Subcutaneous adipose tissue (tissue), 4 donors: ENCODE measurements around the gene LUZP1. TPM values are rescaled to one million over a fixed set of nuclear protein-coding genes. Genes with fewer than 3 reads are reported as not detected.

ENCODE experiments used
- total RNA-seq, 4 donors: library from RNA; depleted of rRNA; stranded (reverse); fragments of >200 nt; gene quantifications; one replicate each; pipeline ENCODE4 v1.1.0, GENCODE V29; 2016
- TF ChIP-seq, protein P1 (sequence below): fragments of 450-650 bp; IDR thresholded peaks from one replicate; pipeline ENCODE4 v1.5.1; 2016; ENCODE audit warnings: low read depth, mild to moderate bottlenecking, control low read depth, antibody characterized with exemption, moderate library complexity

Gene LUZP1
- total RNA-seq, 4 donors from 2014 or later, result 23.3 to 30.3 (median 24.7) TPM

DNA sequence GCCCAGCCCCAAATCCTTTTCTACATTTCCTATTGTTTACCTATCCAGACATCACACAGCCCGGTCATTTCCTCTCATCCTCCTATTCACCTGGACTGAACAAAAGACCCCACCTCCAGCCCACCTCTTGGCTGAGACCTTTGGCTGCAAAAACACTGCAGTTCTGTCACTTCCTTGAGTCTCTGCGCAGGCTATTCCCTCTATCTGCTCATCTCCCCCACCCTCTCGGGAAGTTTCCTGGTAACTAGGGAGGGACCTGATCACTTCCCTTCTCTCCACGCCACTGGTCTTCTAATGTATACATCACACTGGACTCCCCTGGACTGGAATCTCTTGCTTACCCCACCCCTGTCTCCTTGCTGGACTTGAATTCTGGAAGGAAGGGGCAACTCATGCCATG lies 43.3 kb upstream of the LUZP1 start:
- TF ChIP-seq, protein P1, sequence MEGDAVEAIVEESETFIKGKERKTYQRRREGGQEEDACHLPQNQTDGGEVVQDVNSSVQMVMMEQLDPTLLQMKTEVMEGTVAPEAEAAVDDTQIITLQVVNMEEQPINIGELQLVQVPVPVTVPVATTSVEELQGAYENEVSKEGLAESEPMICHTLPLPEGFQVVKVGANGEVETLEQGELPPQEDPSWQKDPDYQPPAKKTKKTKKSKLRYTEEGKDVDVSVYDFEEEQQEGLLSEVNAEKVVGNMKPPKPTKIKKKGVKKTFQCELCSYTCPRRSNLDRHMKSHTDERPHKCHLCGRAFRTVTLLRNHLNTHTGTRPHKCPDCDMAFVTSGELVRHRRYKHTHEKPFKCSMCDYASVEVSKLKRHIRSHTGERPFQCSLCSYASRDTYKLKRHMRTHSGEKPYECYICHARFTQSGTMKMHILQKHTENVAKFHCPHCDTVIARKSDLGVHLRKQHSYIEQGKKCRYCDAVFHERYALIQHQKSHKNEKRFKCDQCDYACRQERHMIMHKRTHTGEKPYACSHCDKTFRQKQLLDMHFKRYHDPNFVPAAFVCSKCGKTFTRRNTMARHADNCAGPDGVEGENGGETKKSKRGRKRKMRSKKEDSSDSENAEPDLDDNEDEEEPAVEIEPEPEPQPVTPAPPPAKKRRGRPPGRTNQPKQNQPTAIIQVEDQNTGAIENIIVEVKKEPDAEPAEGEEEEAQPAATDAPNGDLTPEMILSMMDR, result no peak

DNA sequence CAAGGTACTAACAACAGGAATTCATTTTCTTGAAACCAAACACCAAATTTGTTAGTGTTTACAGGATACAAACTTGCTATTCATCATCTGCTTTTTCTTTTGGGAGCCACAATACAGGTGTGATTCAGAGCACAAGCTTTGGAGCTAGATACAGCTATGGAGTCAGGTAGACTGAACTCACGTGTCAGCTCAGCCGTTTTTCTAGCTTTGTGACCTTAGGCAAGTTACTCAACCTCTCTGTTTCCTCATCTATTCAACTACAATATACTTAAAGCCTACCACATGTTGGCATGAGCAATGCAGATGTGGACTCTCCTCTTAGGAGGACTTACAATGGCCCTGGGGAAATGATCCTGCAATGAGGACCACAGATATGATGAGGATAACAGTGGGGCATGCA lies 42.3 kb upstream of the LUZP1 start:
- TF ChIP-seq, protein P1, result no peak

DNA sequence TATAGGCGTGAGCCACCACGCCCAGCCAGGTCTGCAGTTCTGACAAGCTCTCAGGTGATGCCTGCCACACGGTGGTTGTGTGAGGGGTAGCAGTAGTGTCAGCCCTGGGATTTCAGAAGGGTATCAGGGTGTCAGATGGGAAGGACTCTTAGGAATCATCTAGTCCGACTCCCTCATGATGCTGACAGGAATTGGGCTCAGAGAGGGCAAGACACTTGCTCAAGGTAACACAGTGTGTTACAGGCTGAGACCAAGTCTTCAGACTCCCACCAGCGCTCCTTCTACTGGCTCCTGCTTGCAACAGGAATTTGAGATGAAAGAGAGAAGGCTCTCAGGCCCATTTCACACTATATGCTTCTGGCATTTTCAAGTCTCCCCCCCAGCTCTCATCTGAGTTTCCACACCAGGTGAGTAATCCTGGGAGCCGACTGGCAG lies 41.7 kb upstream of the LUZP1 start:
- TF ChIP-seq, protein P1, result no peak

DNA sequence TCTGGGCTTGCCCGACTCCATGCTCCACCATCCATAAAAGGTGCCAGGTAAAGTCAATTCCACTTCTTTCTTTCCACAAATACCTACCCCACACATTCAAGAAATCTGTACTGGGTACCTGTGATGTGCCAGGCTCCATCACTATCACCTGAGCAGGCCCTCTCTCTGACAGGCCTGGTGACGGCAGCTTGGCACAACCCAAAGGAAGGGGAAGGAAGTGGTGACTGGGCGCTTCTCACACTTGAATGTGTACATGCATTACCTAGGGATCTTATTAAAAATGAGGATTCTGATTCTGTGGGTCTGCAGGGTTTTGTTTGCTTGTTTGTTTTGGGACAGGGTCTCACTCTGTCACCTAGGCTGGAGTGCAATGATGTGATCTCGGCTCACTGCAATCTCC lies 41.1 kb upstream of the LUZP1 start:
- TF ChIP-seq, protein P1, result no peak

DNA sequence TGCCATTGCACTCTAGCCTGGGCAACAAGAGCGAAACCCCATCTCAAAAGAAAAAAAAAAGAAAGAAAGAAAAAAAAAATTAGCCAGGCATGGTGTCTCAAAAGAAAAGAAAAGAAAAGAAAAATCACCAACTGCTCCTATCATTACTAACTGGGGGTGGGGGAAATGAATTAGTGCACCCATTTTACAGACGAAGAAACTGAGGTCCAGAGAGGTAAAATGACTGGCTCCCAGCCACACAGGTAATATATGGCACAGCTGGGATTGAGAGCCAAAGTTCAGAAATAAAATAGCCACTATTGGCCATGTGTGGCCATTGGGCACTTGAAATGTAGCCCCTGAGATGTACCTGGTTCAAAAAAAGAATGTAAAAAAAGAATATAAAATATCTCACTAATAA lies 39.9 kb upstream of the LUZP1 start:
- TF ChIP-seq, protein P1, result no peak

DNA sequence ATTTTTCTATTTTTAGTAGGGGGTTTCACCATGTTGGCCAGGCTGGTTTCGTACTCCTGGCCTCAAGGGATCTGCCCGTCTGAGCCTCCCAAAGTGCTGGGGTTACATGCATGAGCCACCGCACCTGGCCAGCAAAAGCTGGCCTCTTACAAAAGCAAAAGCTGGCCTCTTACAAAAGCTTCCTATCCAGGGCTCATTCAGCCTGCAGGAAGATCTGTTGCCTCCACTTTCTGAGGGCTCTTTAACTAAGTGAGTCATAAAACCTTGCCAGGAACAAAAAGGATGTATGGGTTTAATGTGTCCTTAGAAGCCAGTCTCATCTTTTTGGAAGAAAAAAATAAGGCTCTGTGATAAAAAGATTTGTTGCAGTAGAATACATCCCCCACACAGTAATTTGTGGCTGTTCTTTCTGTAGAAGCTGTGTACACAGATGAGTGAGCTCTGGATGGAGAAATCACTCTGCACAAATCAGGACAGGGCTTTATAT lies 33.6 kb upstream of the LUZP1 start:
- TF ChIP-seq, protein P1, result no peak

DNA sequence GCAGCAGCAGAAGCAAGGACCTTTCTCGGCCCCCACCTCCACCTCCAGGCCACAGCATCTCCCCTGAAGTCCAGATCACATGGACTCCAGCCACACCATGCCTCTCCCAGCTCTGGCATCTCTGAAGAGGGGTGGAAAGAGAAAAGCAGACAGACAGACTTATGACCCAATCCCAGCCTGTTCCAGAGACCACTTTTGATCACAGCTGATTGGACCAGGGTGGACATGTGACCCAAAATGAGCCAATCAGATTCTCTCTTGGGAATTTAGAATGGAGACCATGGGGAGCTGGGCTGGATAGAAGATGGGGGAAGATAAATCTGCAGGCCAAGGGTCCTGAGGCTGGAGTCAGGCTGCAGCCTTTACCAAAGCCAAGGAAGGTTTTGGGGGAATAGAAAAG lies 32.2 kb upstream of the LUZP1 start:
- TF ChIP-seq, protein P1, result no peak
